Fibroblast of peridontal ligament (primary cell): ENCODE measurements around the gene YARS2.

Experiments used
- DNase-seq: peaks from one replicate; pipeline ENCODE4 v3.0.0-alpha.2; 2010; ENCODE audit errors: extremely low read depth

The YARS2 gene

DNA sequence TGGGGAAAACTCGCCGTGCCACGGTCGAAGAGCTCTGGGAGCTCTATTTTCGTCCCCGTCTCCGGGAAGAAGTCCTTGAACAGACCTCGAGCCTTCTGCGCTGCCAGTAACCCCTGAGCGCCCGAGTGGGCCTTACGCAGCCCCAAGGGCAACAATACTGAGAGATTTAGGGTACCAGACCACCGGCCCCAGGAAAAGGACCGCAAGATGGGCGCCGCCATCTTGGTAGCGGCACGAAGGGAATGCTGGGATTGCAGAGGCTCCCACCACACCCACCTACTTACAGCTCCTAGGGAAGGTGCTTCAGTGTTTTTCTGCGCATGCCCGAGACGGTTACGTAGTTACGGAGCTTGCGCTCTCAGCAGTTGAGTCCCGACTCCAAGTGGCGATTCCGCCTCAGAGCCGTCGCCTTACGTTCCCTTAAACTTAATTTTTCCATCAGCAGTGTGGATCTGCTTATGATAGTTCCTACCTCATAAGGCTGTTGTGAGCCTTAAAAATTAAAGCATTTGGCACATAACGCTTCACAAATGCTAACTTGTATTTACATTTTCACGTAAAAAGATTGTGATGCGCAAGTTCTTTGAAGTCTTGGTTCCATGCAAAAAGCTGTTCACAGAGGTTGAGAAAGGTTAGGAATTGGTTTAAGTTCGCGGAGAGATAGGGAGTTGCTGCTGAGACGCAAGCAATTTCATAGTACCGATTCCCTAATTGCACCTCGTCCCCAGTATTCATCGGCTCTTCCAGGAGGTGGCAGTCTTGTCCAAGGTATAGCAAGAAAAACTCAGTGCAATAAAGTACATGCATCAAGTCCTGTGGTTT lies at the start of gene YARS2:
Gene YARS2 (minus strand): TSS at position 244 of the 822 bp plus-strand sequence. CDS start 23 bp downstream, at position 221.
- DNase-seq = peak; percentile 99

DNA sequence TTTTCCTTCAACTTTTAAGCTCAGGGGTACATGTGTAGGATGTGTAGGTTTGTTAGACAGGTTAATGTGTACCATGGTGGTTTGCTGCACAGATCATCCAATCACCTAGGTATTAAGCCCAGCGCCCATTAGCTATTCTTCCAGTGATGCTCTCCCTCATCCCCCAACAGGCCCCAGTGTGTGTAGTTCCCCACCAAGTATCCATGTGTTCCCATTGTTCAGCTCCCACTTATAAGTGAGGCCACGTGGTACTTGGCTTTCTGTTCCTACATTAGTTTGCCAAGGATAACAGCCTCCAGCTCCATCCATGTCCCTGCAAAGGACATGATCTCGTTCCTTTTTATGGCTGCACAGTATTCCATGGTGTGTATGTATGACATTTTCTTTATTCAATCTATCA lies 48.6 kb upstream of the YARS2 start:
- DNase-seq = no peak

DNA sequence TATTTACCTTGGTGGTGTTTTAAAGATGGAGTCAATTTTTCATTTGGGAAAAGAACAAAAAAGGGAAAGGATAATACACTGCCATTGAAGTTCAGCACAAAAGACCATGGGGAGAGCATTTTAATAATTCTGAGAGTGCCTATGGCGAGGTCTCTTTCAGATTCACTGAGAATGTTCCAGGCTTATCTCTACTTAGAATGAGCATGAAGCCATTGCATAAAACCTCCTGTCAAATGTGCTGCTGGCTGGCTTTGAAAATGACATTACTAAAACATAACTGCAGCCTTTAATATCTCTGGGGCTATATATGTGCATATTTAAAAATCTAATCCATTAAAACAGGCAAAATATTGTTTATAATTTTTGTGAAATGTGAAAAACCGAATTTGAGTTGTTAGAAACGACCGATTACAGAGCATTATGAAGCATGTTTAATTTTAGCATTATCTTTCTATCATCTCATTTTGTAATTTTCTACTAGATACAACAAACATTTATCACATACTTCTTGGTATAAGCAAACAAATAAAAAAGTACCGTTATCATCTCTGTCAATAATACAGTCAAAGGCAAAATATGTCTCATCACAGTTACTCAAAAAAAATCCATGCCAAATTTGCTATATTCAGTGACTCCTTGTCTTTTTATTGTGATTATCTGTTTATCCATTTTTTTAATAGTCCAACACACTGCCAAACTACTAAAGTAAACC lies 45.7 kb upstream of the YARS2 start:
- DNase-seq = no peak

DNA sequence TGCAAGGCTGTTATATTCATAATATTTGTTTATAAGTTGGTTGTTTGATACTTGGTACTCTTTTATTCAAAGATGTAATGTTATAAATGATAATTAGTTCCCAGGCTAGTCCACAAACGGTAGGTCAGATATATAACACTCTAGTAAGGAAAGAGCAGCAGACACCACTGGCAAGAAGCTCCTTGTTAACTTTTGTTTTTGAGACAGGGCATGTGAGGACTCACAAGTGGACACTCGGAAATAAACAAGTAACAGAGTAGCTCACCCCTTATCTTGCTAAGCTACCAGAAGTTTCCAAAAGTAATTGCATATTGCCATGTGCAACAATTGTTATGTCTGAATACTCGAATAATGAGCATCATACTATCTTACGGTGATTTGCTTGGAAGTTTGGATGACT lies 38.6 kb upstream of the YARS2 start:
- DNase-seq = no peak

DNA sequence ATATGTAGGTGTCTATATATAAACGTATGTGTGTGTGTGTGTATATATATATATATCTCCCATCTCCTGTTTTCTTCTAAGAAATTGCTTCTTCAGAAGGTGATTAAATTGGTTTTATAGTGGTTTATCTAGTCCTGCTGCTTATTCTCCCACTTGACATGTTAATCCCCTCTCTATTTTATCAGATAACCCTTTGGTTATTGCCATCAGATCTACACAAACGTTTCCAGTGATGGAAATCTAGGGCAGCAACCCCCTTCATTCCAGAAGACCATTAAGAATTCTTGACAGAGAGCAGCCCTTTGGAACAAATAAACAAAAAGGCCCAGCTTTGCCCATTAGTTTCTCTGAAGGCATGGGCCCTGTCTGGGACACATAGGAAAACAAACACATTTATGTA lies 34.2 kb upstream of the YARS2 start:
- no peak for DNase-seq

DNA sequence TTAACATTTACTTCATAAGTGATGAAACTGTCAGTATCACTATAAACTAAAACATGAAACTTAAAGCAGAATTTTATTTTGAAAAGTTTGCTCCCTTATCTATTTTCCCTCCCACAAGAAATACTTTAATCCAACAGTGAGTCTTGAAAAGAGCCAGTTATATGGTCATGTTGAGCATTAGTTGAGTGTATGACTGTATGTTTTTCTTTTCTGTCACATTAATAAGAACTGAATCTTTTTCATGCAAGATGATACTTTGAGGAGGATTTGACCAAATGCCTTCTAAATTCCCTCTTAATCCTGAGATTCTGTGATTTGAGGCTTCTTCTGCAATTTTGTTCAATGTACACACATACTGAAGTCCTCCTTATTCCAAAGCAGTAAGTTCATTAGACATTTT lies 33.7 kb upstream of the YARS2 start:
- no peak for DNase-seq

DNA sequence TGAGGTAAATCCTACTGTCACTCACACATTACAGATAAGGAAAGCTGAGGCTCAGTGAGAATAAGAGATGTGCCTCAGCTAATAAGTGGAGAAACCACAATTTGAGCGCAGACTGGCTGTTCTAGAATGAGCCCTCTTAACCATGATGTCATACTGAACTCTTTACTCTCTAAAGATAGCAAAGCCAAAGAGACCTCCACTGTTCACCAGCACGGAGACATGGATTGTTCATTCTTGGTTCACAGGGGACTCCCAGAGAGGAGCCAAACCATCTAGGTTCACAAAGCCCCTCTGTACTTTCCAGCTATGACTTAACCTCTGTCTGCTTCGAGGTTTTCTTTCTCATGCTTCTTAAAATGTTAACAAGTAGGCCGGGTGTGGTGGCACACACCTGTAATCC lies 32.7 kb upstream of the YARS2 start:
- DNase-seq = no peak

DNA sequence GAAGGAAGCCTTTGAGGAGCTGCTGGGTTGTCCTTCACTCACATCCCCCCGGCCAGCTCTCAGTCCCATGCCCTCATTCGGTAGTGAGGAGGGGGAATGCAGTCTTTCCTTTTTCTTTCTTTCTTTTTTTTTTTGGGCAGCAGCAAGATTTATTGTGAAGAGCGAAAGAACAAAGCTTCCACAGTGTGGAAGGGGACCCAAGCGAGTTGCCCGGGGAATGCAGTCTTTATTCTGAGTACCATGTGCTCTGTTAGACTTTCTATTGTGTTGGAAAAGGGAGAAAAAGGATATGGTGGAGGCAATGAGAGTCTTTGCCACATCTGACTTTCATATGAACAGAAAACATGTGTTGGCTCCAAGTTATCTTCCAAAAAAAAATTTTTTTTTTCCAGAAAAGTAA lies 29.9 kb upstream of the YARS2 start:
- DNase-seq = no peak

DNA sequence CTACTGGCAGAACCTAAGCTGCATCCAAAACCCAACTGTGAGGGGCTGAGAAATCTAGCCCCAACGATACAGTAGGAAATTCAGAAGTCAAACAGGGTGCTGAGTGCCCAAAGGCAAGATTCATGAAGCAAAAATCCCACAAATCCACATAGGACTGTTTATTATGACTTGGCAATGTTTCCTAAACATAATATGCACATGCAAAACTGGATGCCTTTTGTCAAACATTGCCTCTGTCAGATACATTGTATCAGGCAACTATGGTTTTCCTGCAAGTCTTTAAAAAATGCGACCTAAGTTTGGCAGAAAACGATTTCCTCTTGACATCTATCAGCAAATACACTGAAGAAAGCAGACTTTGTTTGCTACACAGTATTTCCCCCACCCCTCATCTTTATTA lies 27.3 kb upstream of the YARS2 start:
- no peak for DNase-seq

DNA sequence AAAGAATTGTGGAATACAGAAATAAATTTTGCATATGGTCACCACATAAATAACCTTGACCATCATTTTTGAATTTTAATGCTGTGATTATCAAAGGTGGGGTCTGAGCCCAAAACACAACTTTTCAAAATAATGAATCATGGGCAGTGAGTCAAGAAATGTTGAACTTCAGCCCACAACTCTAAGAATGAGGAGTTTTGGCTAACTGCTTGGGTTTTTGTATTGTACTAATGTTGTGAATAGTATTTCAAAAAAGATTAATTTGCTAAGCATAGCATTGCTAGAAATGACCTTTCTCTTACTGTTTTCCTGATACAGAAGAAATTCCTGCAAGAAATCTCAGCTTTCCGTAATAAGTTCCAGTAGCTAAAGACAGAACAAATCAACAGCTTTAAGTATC lies 24.4 kb upstream of the YARS2 start:
- DNase-seq = no peak

DNA sequence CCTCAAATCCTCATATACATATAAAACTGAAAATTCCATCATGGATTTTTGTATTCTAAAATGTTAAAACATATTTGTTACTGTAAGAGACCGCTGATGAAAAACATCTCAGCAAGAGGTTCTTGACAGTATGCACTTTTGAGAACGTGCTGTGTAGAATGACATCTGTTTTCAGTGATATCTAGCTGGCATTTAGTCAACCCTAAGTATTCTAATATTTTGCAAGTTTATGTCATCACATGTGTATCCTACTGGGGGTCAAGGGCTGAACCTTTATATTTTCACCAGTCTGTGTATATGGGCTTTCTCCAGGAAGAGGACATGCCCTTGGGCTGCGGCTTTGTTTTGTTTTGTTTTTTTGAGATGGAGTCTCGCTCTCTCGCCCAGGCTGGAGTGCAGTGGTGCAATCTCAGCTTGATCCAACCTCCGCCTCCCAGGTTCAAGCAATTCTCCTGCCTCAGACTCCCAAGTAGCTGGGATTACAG lies 22.0 kb upstream of the YARS2 start:
- no peak for DNase-seq

DNA sequence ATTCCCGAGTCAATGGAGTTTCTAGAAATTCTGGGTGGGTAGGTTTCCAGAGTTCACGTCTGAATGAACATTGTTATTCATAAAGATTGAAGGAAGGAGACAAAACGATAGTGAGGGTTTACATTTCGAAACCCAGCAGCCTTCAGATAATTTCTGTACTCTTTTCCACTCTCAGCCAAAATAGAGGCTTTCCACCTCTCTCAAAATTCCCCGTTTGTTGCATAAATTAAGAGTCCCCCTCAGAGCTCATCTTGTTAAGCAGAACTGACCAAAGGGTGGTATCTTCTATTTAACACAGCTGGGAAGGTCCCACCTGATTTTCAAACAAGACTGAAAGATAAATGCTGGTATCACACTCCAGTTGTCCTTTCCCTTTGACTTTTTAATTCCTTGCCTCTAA lies 21.5 kb upstream of the YARS2 start:
- DNase-seq = no peak

DNA sequence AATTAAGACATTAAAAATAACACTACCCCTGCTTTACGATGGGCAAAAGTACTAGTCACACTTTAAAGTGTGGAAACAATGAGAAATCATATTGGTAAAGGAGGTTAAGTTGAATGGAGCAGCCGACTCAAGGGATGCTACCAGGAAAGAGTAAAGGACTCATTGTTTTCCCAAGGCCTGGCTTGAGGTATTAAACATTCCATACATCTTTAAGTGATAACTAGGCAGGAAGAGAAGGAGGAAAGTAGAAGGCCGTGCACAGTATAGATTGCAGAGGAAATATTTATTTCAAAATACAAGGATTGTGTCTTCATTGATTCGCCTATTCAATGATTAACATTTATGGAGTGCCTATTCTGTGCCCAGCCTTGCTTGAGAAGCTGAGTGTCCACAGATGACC lies 20.6 kb upstream of the YARS2 start:
- no peak for DNase-seq

DNA sequence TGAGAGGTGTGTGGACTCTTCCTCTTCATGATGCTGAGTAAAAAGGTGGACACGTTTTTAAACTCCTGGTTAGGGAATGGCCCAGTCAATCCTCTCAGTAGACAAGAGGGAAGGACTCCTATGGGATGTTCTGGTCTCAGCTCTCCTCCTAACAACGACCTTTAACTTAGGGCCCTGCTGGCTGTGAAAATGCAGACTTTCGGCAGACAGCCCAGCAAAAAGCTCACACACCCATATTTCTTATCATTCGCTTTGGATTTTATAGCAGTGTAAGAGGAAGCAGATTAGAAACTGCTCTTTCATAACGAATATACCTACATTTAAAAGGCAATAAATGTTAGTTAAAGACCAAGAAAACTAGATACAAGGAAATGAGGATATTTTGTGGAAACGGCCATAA lies 18.0 kb upstream of the YARS2 start:
- DNase-seq = no peak

DNA sequence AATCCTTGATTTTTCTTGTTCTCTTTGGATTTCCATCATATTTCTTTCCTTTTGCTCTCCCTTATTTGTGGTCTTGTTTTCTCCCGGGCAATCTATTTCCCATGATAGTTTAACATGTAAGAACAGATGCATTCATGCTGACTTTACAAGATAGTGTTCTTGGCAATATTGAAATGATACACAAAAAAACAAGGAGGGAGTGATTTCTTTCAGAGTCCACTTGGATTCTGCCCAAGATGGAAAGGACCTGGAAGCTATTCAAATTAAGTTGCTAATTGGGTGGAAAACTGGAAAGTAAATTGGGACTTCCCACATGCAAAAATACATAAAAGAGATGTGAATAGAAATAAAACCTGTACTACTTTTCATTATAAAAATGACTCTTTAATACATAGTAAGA lies 14.4 kb upstream of the YARS2 start:
- DNase-seq = no peak

DNA sequence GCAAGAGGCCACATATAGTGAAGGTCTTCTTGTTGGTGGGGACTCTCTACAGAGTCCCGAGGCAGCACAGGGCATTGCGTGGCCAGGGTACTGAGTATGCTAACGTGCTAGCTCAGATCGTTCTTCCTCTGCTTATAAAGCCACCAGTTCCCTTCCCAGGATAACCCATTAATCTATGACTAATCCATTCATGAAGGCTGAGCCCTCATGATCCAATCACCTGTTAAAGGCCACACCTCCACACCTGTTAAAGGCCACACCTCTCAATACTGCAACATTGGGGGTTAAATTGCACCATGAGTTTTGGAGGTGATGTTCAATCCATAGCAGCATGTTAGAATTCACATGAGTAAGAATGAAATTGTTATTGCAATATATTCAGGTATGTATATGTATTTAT lies 12.8 kb upstream of the YARS2 start:
- DNase-seq = no peak

DNA sequence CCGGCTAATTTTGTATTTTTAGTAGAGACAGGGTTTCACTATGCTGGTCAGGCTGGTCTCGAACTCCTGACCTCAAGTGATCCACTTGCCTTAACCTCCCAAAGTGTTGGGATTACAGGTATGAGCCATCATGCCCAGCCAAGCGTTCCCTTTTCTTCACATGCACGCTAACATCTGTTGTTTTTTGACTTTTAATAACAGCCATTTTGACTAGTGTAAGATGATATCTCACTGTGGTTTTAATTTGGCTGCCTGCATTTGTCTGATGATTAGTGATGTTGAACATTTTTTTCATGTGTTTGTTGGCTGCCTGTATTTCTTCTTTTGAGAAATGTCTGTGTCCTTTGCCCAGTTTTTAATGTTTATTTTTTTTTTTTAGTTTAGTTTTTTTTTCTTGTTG lies 10.2 kb upstream of the YARS2 start:
- DNase-seq = peak; percentile 18

DNA sequence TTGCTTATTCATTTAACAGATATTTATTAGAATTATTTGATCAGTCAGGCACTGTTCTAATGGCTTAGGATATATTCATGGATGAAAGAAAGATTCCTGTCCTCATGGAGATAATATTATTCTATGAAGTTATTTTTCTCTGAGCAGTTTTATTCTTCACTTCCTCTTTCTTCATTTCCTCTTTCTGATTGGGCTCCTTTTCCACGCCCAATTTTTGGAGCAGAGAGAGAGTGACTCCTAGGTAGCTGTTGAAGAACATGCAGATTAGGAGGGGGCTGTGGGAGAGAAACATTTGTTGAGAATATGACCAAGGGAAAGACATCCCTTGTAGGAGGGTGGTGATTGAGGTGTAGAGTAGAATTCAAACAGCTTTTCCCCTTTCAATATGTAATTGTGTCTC lies 6.0 kb upstream of the YARS2 start:
- DNase-seq = no peak

DNA sequence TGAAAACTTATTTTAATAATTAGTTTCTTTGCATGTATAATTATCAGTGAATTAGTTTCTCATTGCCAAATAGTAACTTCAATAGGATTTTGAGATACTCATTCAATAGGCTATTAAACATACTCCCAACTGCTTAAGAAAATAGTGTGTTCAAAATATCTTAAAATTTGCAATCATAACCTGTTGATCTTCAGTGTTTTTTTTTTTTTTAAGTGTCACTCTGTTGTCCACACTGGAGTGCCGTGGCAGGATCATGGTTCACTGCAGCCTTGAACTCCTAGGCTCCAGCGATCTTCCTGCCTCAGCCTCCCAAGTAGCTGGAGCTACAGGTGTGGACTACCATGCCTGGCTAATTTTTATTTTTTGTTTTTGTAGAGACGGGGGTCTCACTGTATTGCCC lies 1.5 kb upstream of the YARS2 start:
- DNase-seq = no peak

DNA sequence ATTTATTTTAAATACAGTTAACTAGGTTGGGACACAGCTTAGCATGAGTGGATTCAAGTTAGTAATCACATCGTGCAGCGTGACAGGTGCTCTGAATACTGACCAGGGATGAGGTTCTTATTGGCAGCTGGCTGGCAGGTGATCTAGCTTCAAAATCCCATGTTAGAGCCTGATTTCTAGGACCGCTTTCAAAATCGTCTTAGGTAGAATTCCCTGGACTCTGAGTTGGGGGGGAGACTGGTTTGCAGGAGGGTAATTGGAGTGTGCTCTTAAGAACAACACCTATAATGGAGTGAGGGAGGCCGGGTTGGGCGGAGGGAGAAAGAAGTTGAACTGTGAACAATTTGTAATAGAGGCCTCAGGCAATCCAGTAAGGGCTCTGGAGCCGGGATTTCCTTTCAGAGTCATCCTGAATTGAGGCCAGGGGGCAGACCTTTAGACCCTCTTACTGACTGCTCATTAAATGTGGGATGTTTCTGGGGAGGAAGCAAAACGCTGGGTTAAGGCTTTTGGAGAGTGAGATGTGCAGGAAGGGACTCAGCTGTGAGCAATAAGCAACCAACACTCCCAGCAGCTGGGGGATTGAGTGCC lies 874 bp upstream of the YARS2 start:
- DNase-seq = no peak

DNA sequence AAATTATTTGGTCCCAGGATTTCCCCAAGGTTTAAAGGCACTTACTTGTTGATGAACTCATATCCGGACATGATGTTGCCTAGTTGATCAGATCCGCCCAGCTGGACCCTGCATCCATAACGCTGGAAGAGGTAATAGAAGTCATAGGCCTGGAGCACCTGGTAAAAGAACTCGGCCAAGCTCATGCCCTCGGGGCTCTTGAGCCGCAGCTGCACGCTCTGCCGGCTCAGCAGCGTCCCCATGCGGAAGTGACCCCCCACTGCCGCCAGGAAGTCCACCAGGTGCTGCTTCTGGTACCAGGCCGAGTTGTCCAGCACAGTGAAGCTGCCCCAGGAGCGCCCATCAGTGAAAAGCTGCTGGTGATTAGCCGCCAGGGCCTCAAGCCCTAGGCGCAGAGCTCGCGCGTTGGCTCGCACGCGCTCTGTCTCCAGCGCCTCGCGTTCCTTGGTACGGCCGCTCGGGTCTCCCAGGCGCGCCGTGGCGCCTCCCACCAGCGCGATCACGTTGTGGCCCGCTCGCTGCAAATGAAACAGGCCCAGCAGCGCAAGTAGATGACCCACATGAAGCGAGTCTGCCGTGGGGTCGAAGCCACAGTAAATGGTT lies 545 bp downstream of the YARS2 start:
- DNase-seq = peak; percentile 65

DNA sequence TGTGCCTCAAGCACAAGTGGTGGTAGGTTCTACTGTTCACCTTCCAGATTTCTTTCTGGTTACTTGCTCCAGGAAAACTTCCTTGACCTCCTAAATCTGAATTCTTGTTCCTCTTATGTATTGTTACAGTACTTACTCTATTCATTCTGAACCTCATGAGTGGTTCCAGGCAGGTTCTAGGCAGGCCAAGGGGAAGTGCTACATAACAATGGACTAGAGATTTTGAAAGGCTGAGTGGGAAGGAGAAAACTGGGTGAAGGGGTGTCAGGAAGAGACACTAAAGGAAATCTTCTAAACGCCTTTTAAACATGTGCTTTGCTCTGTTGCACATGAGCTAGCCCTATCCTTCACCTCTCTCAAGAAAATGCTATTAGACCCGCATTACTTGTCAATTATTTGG lies 1.6 kb downstream of the YARS2 start:
- no peak for DNase-seq

DNA sequence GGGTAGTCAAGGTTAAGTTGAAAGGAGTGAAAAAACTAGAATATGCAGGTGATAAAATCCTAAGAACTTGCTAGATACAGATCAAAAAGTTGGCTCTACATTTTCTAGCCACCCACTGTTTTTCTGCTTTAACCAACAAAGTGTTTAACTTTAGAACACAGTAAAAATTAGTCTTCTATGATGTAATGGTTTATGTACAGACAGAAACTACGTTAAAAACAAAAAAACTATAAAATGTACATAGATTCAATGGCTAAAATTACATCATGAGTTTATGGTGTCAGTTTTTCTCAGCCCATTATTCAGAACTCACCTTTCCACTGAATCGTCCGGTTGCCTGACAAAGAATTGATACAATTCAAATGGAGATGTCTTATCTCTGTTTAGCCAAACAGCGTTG lies 2.1 kb downstream of the YARS2 start:
- no peak for DNase-seq
